ENCODE data around the gene RFC3.

- no peak for TF ChIP-seq CTCF (IDR thresholded peaks at IDR 0.05 in 8 of 11, conservative IDR thresholded peaks at IDR 0.05 in 3 of 11)
- TF ChIP-seq POLR2AphosphoS5 (IDR thresholded peaks at IDR 0.05): no peak
Observed at GRCh38 chr13:33859691-33860303, 41.8 kb downstream of the RFC3 start.
